Gastroesophageal sphincter (tissue), 4 donors: ENCODE data around the gene RABGGTA. TPM values are rescaled to one million over a fixed set of nuclear protein-coding genes. Genes with fewer than 3 reads are reported as not detected.

Experiments used
- ATAC-seq: fragments of 150-250 bp; one replicate; pipeline ENCODE4 v1.9.1; 2016; ENCODE audit warnings: mild to moderate bottlenecking, moderate library complexity
- H3K27ac ChIP-seq, 4 donors: fragments of 200-600 bp; sonication (generic) in 3 of 4; 1 replicate in 3 of 4; 2 replicates in 1 of 4; pipeline ENCODE4 v1.5.1; 2016 to 2019
- H3K27me3 ChIP-seq: fragments of 200-600 bp; sonication (generic); one replicate; pipeline ENCODE4 v1.5.1; 2019
- H3K36me3 ChIP-seq, 2 donors: fragments of 200-600 bp; sonication (generic); one replicate each; pipeline ENCODE4 v1.5.1; 2019; ENCODE audit warnings: control low read depth in 1 of 2
- H3K4me1 ChIP-seq, 3 donors: fragments of 200-600 bp; sonication (generic); 1 replicate in 2 of 3; 2 replicates in 1 of 3; pipeline ENCODE4 v1.5.1; 2016 to 2019; ENCODE audit warnings: control low read depth in 2 of 3
- H3K4me3 ChIP-seq, 2 donors: fragments of 200-600 bp; sonication (generic); one replicate each; pipeline ENCODE4 v1.5.1; 2019; ENCODE audit warnings: mild to moderate bottlenecking in 1 of 2, moderate library complexity in 1 of 2
- H3K9me3 ChIP-seq, 3 donors: fragments of 200-600 bp; sonication (generic); one replicate each; pipeline ENCODE4 v1.5.1; 2017 to 2019; ENCODE audit warnings: control low read depth in 2 of 3
- EP300 ChIP-seq: sonication (generic); formaldehyde crosslinking; IDR thresholded peaks from one replicate; pipeline ENCODE4 v1.6.1; 2017; ENCODE audit warnings: antibody characterized with exemption, mild to moderate bottlenecking
- POLR2A ChIP-seq, 2 donors: fragments of 450-650 bp; IDR thresholded peaks; one replicate each; pipeline ENCODE4 v1.6.1; 2017; ENCODE audit warnings: antibody characterized with exemption in 2 of 2, mild to moderate bottlenecking in 2 of 2, moderate library complexity in 1 of 2
- POLR2AphosphoS5 ChIP-seq: sonication (generic); formaldehyde crosslinking; IDR thresholded peaks from one replicate; pipeline ENCODE4 v1.6.1; 2017; ENCODE audit warnings: antibody characterized with exemption
- WGBS, 2 donors: methylation state at CpG; one replicate each; pipeline ENCODE4 v1.1.5; 2018; ENCODE audit warnings: low coverage in 1 of 2; 5-methylcytosine and 5-hydroxymethylcytosine counted together
- total RNA-seq, 4 donors: library from RNA; depleted of rRNA; stranded (reverse); fragments of >200 nt; gene quantifications; one replicate each; pipeline ENCODE4 v1.1.0, GENCODE V29; 2016
- TF ChIP-seq, protein P1 (sequence below), 4 experiments: fragments of 200-600 bp in 2 of 4; fragments of 450-650 bp in 2 of 4; sonication (generic) in 1 of 4; IDR thresholded peaks; one replicate each; pipeline ENCODE4 v1.5.1; 2017 to 2019; ENCODE audit warnings: antibody characterized with exemption in 4 of 4, mild to moderate bottlenecking in 2 of 4, moderate library complexity in 2 of 4

The RABGGTA gene
- total RNA-seq, 4 donors from 2014 or later: 12.9 to 27.6 (median 16.5) TPM

DNA sequence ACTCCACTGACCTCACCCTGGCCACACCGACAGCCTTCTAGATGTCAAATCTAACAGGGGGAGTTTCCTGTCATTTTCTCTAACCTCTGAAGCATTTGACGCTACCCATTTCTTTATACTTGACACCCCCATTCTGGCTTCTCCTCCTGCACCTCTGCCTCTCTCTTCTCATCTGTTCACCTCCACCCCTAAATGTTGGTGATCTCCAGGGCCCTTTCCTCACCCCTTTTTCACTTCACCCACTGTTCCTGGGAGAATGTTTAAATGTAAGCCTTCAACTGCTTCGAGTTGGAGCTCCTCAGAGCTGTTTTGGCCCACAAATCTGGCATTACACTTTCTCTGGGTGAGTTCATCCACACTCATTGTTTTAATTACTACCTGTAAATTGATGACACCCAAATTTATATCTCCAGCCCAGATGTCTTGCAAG, 452 bp upstream of the RABGGTA start:
- WGBS, 2 donors: 20 to 80% methylated on average over 1 to 3 of the region's 3 CpGs
- H3K36me3 ChIP-seq: peaks cover 0 to 33% of the 10 kb centered on the region in 2 donors
- no peaks in the 10 kb centered on the region for H3K27me3 ChIP-seq
- peak overlapping the region; percentile 74 to 89 for H3K4me3 ChIP-seq
- no peaks in the 10 kb centered on the region for H3K9me3 ChIP-seq
- peaks cover 0 to 19% (median 6%) of the 10 kb centered on the region in 3 donors for H3K4me1 ChIP-seq
- no peak for ATAC-seq
- H3K27ac ChIP-seq: peak overlapping the region; percentile 89 to 98 (median 96)
- TF ChIP-seq POLR2A (IDR thresholded peaks at IDR 0.05) (no peak), POLR2AphosphoS5 (no peak), EP300 (no peak)
- TF ChIP-seq, protein P1, sequence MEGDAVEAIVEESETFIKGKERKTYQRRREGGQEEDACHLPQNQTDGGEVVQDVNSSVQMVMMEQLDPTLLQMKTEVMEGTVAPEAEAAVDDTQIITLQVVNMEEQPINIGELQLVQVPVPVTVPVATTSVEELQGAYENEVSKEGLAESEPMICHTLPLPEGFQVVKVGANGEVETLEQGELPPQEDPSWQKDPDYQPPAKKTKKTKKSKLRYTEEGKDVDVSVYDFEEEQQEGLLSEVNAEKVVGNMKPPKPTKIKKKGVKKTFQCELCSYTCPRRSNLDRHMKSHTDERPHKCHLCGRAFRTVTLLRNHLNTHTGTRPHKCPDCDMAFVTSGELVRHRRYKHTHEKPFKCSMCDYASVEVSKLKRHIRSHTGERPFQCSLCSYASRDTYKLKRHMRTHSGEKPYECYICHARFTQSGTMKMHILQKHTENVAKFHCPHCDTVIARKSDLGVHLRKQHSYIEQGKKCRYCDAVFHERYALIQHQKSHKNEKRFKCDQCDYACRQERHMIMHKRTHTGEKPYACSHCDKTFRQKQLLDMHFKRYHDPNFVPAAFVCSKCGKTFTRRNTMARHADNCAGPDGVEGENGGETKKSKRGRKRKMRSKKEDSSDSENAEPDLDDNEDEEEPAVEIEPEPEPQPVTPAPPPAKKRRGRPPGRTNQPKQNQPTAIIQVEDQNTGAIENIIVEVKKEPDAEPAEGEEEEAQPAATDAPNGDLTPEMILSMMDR (IDR thresholded peaks at IDR 0.05): no peak

DNA sequence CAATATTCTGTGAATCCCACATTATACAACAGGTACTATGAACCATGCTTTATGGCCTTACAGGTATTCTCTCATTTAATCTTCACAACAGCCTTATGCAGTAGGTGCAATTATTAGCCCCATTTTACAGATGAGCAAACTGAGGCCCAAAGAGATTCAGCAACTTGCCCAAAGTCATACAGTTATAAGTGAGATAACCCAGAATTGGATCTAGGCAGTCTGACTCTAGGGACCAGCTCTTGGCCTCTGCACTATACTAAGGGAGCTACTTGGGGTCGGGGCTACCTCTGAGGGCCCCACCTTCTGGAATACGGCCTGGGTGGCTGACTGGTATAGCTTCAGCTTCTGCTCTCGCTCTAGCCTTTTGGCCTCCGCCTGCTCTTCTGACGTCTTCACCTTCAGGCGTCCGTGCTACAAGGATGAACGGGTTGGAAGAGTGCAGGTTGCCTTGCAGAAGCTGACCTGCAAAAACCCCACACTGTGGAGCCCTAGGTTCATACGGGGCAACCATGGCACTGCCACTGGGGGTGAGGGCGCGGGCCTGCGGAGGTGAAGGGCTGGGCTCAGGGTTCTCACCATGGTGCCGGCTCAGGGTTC, 762 bp downstream of the RABGGTA start:
- H3K36me3 ChIP-seq: peaks cover 0 to 45% of the 10 kb centered on the region in 2 donors
- H3K4me1 ChIP-seq: peaks cover 0 to 19% (median 6%) of the 10 kb centered on the region in 3 donors
- WGBS, 2 donors: no CpG with 5 or more reads among the region's 13 CpGs
- H3K9me3 ChIP-seq: no peaks in the 10 kb centered on the region
- H3K27ac ChIP-seq: peak overlapping the region; percentile 89 to 98 (median 96)
- ATAC-seq: no peak
- no peaks in the 10 kb centered on the region for H3K27me3 ChIP-seq
- H3K4me3 ChIP-seq: peak overlapping the region; percentile 74 to 89
- no peak for TF ChIP-seq POLR2AphosphoS5
- TF ChIP-seq POLR2A (IDR thresholded peaks at IDR 0.05): peak in 1 of 2 donors; percentile 10

DNA sequence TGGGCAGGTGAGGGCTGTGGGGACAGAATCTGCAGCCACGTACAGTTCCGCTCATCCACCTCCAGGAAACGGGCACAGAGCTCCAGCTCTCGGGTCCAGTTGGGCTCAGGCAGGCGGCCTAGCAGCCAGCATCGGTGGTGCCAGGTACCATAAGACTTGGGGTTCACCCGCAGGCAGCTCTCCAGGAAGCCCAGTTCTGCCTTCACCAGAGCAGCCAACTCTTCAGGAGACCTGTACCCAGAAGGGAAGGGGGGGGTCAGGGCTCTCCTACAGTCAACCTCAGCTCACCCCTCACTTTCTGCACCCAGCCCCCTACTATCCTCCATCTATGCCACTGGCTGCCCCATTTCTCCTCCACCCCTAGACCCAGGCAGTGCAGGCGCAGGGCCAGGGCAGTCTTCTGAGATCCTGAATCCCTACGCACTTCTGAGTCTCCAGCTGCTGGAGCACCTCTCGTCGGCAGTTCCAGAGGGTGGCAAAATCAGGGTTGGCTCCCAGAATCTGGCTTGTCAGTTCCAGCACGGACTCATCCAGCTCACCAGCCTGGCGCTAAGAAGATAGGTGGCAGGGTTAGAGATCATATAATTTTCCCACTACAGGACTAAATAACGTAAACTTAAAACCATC, 1.4 kb downstream of the RABGGTA start:
- Histone ChIP-seq H3K4me3 (no peak overlapping the region), H3K9me3 (no peaks in the 10 kb centered on the region), H3K4me1 (peaks cover 0 to 19% (median 6%) of the 10 kb centered on the region in 3 donors), H3K27ac (no peak overlapping the region), H3K36me3 (peaks cover 0 to 51% of the 10 kb centered on the region in 2 donors), H3K27me3 (no peaks in the 10 kb centered on the region)
- no peak for ATAC-seq
- no peak for TF ChIP-seq POLR2A (IDR thresholded peaks at IDR 0.05)
- TF ChIP-seq EP300: no peak
- no peak for TF ChIP-seq POLR2AphosphoS5
- TF ChIP-seq, protein P1 (IDR thresholded peaks at IDR 0.05): no peak
- 84 to 100% methylated on average over 1 to 6 of the region's 14 CpGs for WGBS, 2 donors

DNA sequence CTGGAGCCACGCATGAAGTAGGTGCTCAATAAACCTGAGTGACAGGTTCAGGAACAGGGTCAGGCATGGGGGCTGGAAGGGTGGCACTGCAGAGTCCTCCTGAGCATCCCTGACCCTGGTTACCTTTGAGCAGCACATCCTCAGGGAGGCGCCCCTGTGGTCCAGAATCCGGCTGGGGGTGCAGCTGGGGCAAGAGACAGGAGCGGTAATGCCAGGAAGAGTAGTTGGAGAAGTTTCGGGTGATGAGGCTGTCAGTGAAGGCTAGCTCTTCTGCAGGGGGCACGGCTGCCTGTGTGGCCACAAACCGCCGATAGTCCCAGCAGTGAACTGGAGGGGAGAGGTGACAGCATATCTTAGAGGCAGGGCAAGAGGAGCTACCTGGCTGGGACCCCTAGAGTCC, 2.0 kb downstream of the RABGGTA start:
- peaks cover 0 to 19% (median 6%) of the 10 kb centered on the region in 3 donors for H3K4me1 ChIP-seq
- H3K9me3 ChIP-seq: no peaks in the 10 kb centered on the region
- H3K4me3 ChIP-seq: no peak overlapping the region
- ATAC-seq: no peak
- H3K27me3 ChIP-seq: no peaks in the 10 kb centered on the region
- TF ChIP-seq EP300 (no peak), POLR2AphosphoS5 (no peak), POLR2A (IDR thresholded peaks at IDR 0.05) (no peak)
- TF ChIP-seq, protein P1 (IDR thresholded peaks at IDR 0.05): no peak
- WGBS, 2 donors: 85% methylated on average over 4 of the region's 8 CpGs; no CpG with 5 or more reads in 1 of the 2 donors
- no peak overlapping the region for H3K27ac ChIP-seq
- H3K36me3 ChIP-seq: peaks cover 0 to 58% of the 10 kb centered on the region in 2 donors

DNA sequence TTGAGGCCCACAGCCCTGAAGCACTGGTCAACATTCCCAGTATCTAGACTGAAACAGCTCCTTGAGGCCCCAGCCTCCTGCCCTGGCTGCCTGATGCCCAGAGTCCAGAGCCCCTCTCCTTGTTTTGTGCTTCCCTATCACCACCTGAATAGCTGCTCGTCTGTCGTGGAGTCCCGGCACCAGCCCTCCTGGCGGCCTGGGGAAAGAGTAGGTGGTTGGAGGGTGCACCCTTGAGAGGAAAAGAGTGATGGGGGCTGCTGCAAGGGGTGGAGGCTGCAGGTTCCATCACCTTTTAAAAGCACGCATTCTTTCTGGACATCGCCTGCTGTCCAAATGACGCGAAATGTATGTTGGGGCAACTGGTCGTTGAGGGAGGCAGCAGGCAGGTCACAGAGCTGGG, 3.2 kb downstream of the RABGGTA start:
- WGBS, 2 donors: 80% methylated on average over 5 of the region's 9 CpGs; no CpG with 5 or more reads in 1 of the 2 donors
- Histone ChIP-seq H3K27me3 (no peaks in the 10 kb centered on the region), H3K4me3 (no peak overlapping the region), H3K36me3 (peaks cover 0 to 60% of the 10 kb centered on the region in 2 donors), H3K9me3 (no peaks in the 10 kb centered on the region), H3K4me1 (peaks cover 0 to 19% (median 6%) of the 10 kb centered on the region in 3 donors), H3K27ac (no peak overlapping the region)
- TF ChIP-seq POLR2AphosphoS5 (no peak), POLR2A (IDR thresholded peaks at IDR 0.05) (no peak), EP300 (no peak)
- TF ChIP-seq, protein P1 (IDR thresholded peaks at IDR 0.05): no peak
- no peak for ATAC-seq
